GM12878 (cell line): ENCODE results near the gene VGLL3. TPM values are rescaled to one million over a fixed set of nuclear protein-coding genes. Genes with fewer than 3 reads are reported as not detected.

Experiments used
- ATAC-seq: fragments of 200-7000 bp; cut with Tn5 transposase; 3 replicates; pipeline ENCODE4 v1.9.1; 2020; ENCODE audit warnings: mild to moderate bottlenecking, moderate library complexity
- BruUV-seq: library from RNA; stranded (reverse); fragments of 400-500 nt; replicated peaks from 2 replicates; lab custom pipeline; 2021; lab: Mats Ljungman, UMichigan
- CTCF ChIA-PET: fragments of 300-600 bp; sonication (Branson Sonifier 250); formaldehyde crosslinking; extraction: SDS; loops from one replicate; lab custom pipeline; 2021; ENCODE audit warnings: inconsistent platforms; lab: Yijun Ruan, JAX
- POLR2A ChIA-PET: fragments of 350-600 bp; formaldehyde crosslinking; extraction: SDS; loops from one replicate; lab custom pipeline; 2021; ENCODE audit warnings: inconsistent platforms; lab: Charles Lee
- RAD21 ChIA-PET: fragments of 300-600 bp; sonication (Branson Sonifier 250); formaldehyde crosslinking; loops from one replicate; lab custom pipeline; 2023; ENCODE audit warnings: antibody characterized with exemption; ENCODE audit not compliant: unreplicated experiment; lab: Charles Lee
- SMC1A ChIA-PET: fragments of 300-600 bp; sonication (Branson Sonifier 250); formaldehyde crosslinking; loops from one replicate; lab custom pipeline; 2023; ENCODE audit not compliant: unreplicated experiment, uncharacterized antibody; lab: Charles Lee
- DNase-seq: peaks from one replicate; pipeline ENCODE4 v3.0.0-alpha.2; 2011; ENCODE audit warnings: low read depth, low spot score
- FAIRE-seq: peaks from 3 replicates; lab custom pipeline; 2011; peaks lifted over from hg19 to GRCh38; lab: Jason Lieb, UNC
- H2AFZ ChIP-seq: 2 replicates; pipeline ENCODE4 v1.6.0; 2011; ENCODE audit warnings: low read depth, low read length, control low read depth; ENCODE audit not compliant: control insufficient read depth
- H3K27ac ChIP-seq: 2 replicates; pipeline ENCODE4 v1.5.1; 2011; ENCODE audit warnings: control low read depth; ENCODE audit not compliant: control insufficient read depth, insufficient read depth
- H3K27me3 ChIP-seq, 2 experiments: replicated peaks in 1 of 2; 2 replicates each; pipeline versions ENCODE4 v1.6.0 to v1.6.1; 2011; ENCODE audit warnings: low read length in 1 of 2; ENCODE audit not compliant: control insufficient read depth in 2 of 2, insufficient read depth in 2 of 2
- H3K36me3 ChIP-seq, 2 experiments: 2 replicates each; pipeline ENCODE4 v1.5.1; 2011; ENCODE audit warnings: low read length in 1 of 2; ENCODE audit not compliant: control insufficient read depth in 2 of 2, insufficient read depth in 2 of 2
- H3K4me1 ChIP-seq: 2 replicates; pipeline ENCODE4 v1.6.1; 2011; ENCODE audit warnings: mild to moderate bottlenecking, low read length, moderate library complexity, mixed read lengths; ENCODE audit not compliant: control insufficient read depth, insufficient read depth
- H3K4me2 ChIP-seq: 2 replicates; pipeline ENCODE4 v1.6.0; 2011; ENCODE audit warnings: control low read depth; ENCODE audit not compliant: control insufficient read depth, insufficient read depth
- H3K4me3 ChIP-seq: fragments of 200-600 bp; sonication (generic); 2 replicates; pipeline ENCODE4 v1.5.1; 2016
- H3K79me2 ChIP-seq: 2 replicates; pipeline ENCODE4 v1.6.0; 2011; ENCODE audit warnings: low read length; ENCODE audit not compliant: control insufficient read depth, insufficient read depth
- H3K9ac ChIP-seq: 2 replicates; pipeline ENCODE4 v1.8.0; 2011; ENCODE audit warnings: low read length, control low read depth, mixed read lengths; ENCODE audit not compliant: control insufficient read depth, insufficient read depth
- H3K9me3 ChIP-seq: replicated peaks from 3 replicates; pipeline ENCODE4 v1.5.1; 2011; ENCODE audit warnings: mild to moderate bottlenecking, low read length; ENCODE audit not compliant: control insufficient read depth, insufficient read depth
- H4K20me1 ChIP-seq: 2 replicates; pipeline ENCODE4 v1.6.0; 2011; ENCODE audit not compliant: control insufficient read depth, insufficient read depth
- EGR1 ChIP-seq, 2 experiments: IDR thresholded peaks; 1 replicate in 1 of 2; 2 replicates in 1 of 2; pipeline ENCODE4 v1.6.1; 2011 to 2012; ENCODE audit warnings: low read depth in 2 of 2, low read length in 2 of 2, borderline replicate concordance in 1 of 2, mild to moderate bottlenecking in 1 of 2, moderate library complexity in 1 of 2
- JUND ChIP-seq: IDR thresholded peaks from 2 replicates; pipeline ENCODE4 v1.6.1; 2012; ENCODE audit warnings: low read depth, mild to moderate bottlenecking, low read length, improper control_type of control experiment, moderate library complexity
- RB1 ChIP-seq: fragments of 450-650 bp; formaldehyde crosslinking; IDR thresholded peaks from 2 replicates; pipeline ENCODE4 v1.6.1; 2017; ENCODE audit warnings: mild to moderate bottlenecking, borderline replicate concordance
- WRNIP1 ChIP-seq: IDR thresholded peaks from 2 replicates; pipeline ENCODE4 v1.6.1; 2011; ENCODE audit warnings: low read depth, low read length, improper control_type of control experiment, borderline replicate concordance
- ZNF384 ChIP-seq: IDR thresholded peaks from 2 replicates; pipeline ENCODE4 v1.6.1; 2012; ENCODE audit warnings: low read depth, mild to moderate bottlenecking, low read length, improper control_type of control experiment, borderline replicate concordance
- WGBS: methylation state at CpG from one replicate; pipeline ENCODE4 v1.1.6; 2016; ENCODE audit warnings: low lambda C conversion rate; ENCODE audit not compliant: insufficient replicate concordance, insufficient coverage; ENCODE audit errors: missing lambda C conversion rate; 5-methylcytosine and 5-hydroxymethylcytosine counted together
- in situ Hi-C: fragments of 300-500 bp; cut with MboI; formaldehyde crosslinking; loops from 9 replicates; pipeline ENCODE4 v1.14.3; 2018; ENCODE audit warnings: mixed read lengths
- intact Hi-C: fragments of 100-400 bp; cut with micrococcal nuclease; formaldehyde crosslinking; loops from one replicate; pipeline ENCODE4 v1.14.2; 2022; ENCODE audit not compliant: unreplicated experiment
- polyA plus RNA-seq, 11 experiments: library from polyadenylated mRNA; depleted of rRNA in 4 of 11; unstranded in 6 of 11; stranded (reverse) in 5 of 11; fragments of >200 nt; fragmentation: Nextera tagmentation in 4 of 11; fragmentation: Illumina TruSeq in 1 of 11; extraction: Ambion mirVana in 4 of 11; extraction: Trizol in 1 of 11; gene quantifications; 1 replicate in 1 of 11; 2 replicates in 10 of 11; pipeline versions ENCODE4 v1.2.1 to v1.2.3, GENCODE V29; 2011 to 2016; ENCODE audit warnings: inconsistent platforms in 2 of 11, missing spikeins in 2 of 11, low read depth in 1 of 11
- total RNA-seq, 4 experiments: library from RNA; depleted of rRNA in 3 of 4; stranded (reverse); fragments of >200 nt in 3 of 4; fragmentation: Illumina TruSeq in 1 of 4; extraction: Trizol in 1 of 4; gene quantifications; 2 replicates each; pipeline versions ENCODE4 v1.2.1 to v1.2.3, GENCODE V29; 2013 to 2021

VGLL3 gene
- total and polyA plus RNA-seq, 10 of the 15 experiments (the other 5 are each of a cell fraction or from before 2014, with no cell fraction given), result 0.05 TPM; not detected in 9

DNA sequence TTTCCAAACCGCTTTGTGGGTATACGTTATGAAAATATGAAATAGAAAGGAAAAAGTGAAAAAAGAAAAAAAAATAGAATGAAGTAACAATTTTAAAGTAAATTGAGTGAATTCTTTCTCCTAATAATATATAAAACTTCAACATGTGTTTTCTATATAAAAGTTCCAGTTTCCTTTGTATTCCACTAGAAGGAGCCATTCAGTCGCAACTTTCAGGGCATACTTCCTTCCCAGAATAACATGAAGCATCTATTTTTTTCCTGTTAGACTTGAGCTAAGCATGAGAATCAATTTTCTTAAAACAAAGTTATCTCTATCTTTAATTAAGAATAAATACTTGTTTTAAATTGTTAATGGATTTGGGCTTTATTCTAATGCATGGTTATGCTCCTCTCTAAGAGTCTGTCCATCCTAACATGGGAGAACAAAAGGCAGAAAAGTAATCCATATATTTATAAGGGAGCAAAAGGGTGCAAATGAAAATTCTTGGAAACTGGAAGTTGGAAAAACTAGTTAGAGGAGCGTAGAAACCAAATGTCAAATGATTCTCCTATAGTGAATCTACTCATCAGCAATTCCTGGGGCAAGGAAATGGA, 16.0 kb upstream of the VGLL3 start (continued):
- no peak for TF ChIP-seq WRNIP1
- TF ChIP-seq EGR1 (IDR thresholded peaks at IDR 0.05; ENCODE audit: borderline replicate concordance in 1 of 2, low read depth in 2 of 2, low read length in 2 of 2), result no peak
- TF ChIP-seq ZNF384, result no peak
- TF ChIP-seq RB1, result no peak

DNA sequence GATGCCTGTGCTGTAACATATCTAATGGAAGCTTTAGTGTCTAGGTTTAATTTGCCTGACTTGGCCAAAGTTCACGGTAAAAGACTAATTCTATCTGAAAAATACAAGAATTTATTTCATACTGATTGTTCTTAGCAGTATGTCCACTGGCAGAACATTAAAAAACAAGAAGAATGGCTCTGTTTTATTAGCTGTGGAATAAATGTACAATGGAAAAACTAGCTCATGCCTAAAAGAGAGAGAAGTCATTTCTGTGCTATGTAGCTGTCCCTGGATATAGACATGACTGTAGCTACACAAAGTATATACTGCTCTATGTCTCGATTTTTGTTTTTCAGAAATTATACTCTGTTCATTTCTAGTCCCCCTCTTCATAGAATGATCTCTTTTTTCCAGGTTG, 13.9 kb upstream of the VGLL3 start:
- H3K27ac ChIP-seq, result no peak overlapping the region
- TF ChIP-seq JUND, result no peak
- TF ChIP-seq, all 136 proteins: peak for 0
- no peaks in the 10 kb centered on the region for H3K27me3 ChIP-seq
- ChIA-PET RAD21 (no interaction called here), SMC1A (interaction anchor here (1.0 kb wide), 1 partner anchor 38 kb away, joined by 3 read pairs; no protein-coding TSS in a partner anchor), CTCF (no interaction called here), POLR2A (interaction anchor here (0.5 kb wide), 1 partner anchor 1355 kb away, joined by 3 read pairs; no protein-coding TSS in a partner anchor)
- 0% methylated on average over 2 of the region's 2 CpGs for WGBS
- no peak overlapping the region for H3K9ac ChIP-seq
- FAIRE-seq, result no peak
- intact Hi-C loops, result no loop called here
- H3K4me1 ChIP-seq, result no peaks in the 10 kb centered on the region
- ATAC-seq, result no peak
- no peaks in the 10 kb centered on the region for H3K79me2 ChIP-seq
- no peaks in the 10 kb centered on the region for H3K36me3 ChIP-seq
- H3K9me3 ChIP-seq, result no peaks in the 10 kb centered on the region
- in situ Hi-C loops, result no loop called here
- no peaks in the 10 kb centered on the region for H4K20me1 ChIP-seq
- H2AFZ ChIP-seq, result no peak overlapping the region
- no TSS peak for BruUV-seq
- H3K4me3 ChIP-seq, result no peak overlapping the region
- no peak for DNase-seq
- H3K4me2 ChIP-seq, result no peak overlapping the region
